ENCODE data around the gene THBS4.

Gene THBS4

GRCh38 chr5:80048084-80048780 is 13.1 kb downstream of the THBS4 start:
- no peak for DNase-seq (ENCODE audit: low read depth)

GRCh38 chr5:80052464-80052863 is 17.3 kb downstream of the THBS4 start:
- no peak for DNase-seq (ENCODE audit: low read depth)

- DNase-seq (ENCODE audit: low read depth): no peak
Observed at GRCh38 chr5:80054682-80055081, 19.5 kb downstream of the THBS4 start.

- no peak for DNase-seq (ENCODE audit: low read depth)
Observed at GRCh38 chr5:80055491-80056170, 20.5 kb downstream of the THBS4 start.

GRCh38 chr5:80057099-80057498 is 22.0 kb downstream of the THBS4 start:
- no peak for DNase-seq (ENCODE audit: low read depth)

- DNase-seq (ENCODE audit: low read depth): no peak
Observed at GRCh38 chr5:80057921-80058320, 22.8 kb downstream of the THBS4 start.

- DNase-seq (ENCODE audit: low read depth): no peak
Observed at GRCh38 chr5:80059354-80059980, 24.3 kb downstream of the THBS4 start.

GRCh38 chr5:80060966-80061365 is 25.8 kb downstream of the THBS4 start:
- DNase-seq (ENCODE audit: low read depth): no peak

- DNase-seq (ENCODE audit: low read depth): no peak
Observed at GRCh38 chr5:80061547-80061946, 26.4 kb downstream of the THBS4 start.

GRCh38 chr5:80064124-80064523 is 29.0 kb downstream of the THBS4 start:
- no peak for DNase-seq (ENCODE audit: low read depth)

- no peak for DNase-seq (ENCODE audit: low read depth)
Observed at GRCh38 chr5:80067016-80067415, 31.9 kb downstream of the THBS4 start.

- no peak for DNase-seq (ENCODE audit: low read depth)
Observed at GRCh38 chr5:80067531-80068245, 32.5 kb downstream of the THBS4 start.

GRCh38 chr5:80068246-80068636 is 33.1 kb downstream of the THBS4 start:
- no peak for DNase-seq (ENCODE audit: low read depth)

GRCh38 chr5:80068775-80069174 is 33.6 kb downstream of the THBS4 start:
- DNase-seq (ENCODE audit: low read depth): no peak

GRCh38 chr5:80069251-80069800 is 34.2 kb downstream of the THBS4 start:
- no peak for DNase-seq (ENCODE audit: low read depth)

- DNase-seq (ENCODE audit: low read depth): no peak
Observed at GRCh38 chr5:80069918-80070318, 34.8 kb downstream of the THBS4 start.

- DNase-seq (ENCODE audit: low read depth): no peak
Observed at GRCh38 chr5:80070338-80071056, 35.3 kb downstream of the THBS4 start.

- DNase-seq (ENCODE audit: low read depth): no peak
Observed at GRCh38 chr5:80071510-80072021, 36.4 kb downstream of the THBS4 start.

GRCh38 chr5:80072103-80073073 is 37.2 kb downstream of the THBS4 start:
- DNase-seq (ENCODE audit: low read depth): no peak

Measured in stimulated activated CD8-positive, alpha-beta memory T cell treated with anti-CD3 and anti-CD28 coated beads, Interleukin-15, amount 100 ng/mL, for 1 hour (primary cell).